Endothelial cell of umbilical vein (primary cell): ENCODE data around the gene PGAP6.

Source experiments
- EZH2 ChIP-seq: IDR thresholded peaks from 2 replicates; pipeline ENCODE4 v1.6.1; 2012; ENCODE audit warnings: borderline replicate concordance, low read depth, mild to moderate bottlenecking, moderate library complexity, low read length, inconsistent platforms; ENCODE audit not compliant: severe bottlenecking
- JUN ChIP-seq: IDR thresholded peaks from 2 replicates; pipeline ENCODE4 v1.6.1; 2011; ENCODE audit warnings: borderline replicate concordance, low read depth; ENCODE audit not compliant: insufficient read length, insufficient read depth
- MAX ChIP-seq: IDR thresholded peaks from 2 replicates; pipeline ENCODE4 v1.6.1; 2011; ENCODE audit not compliant: insufficient read depth, insufficient read length
- MYC ChIP-seq: IDR thresholded peaks from one replicate; pipeline ENCODE4 v1.6.1; 2011; ENCODE audit warnings: mild to moderate bottlenecking, low read depth, low read length
- POLR2A ChIP-seq: IDR thresholded peaks from 2 replicates; pipeline ENCODE4 v1.6.1; 2012; ENCODE audit warnings: low read depth, mild to moderate bottlenecking, control low read depth, low read length
- POLR2AphosphoS5 ChIP-seq: IDR thresholded peaks from 2 replicates; pipeline ENCODE4 v1.6.1; 2012; ENCODE audit warnings: low read depth, mild to moderate bottlenecking, control low read depth, low read length, moderate library complexity; ENCODE audit not compliant: insufficient read depth
- TF ChIP-seq, protein P1 (sequence below), 2 donors: IDR thresholded peaks; 1 replicate in 1 of 2; 2 replicates in 1 of 2; pipeline ENCODE4 v1.5.1; 2011; ENCODE audit warnings: low read length in 2 of 2, mild to moderate bottlenecking in 2 of 2, moderate library complexity in 2 of 2, control low read depth in 1 of 2, inconsistent platforms in 1 of 2, low read depth in 1 of 2; ENCODE audit not compliant: insufficient read depth in 1 of 2; ENCODE audit errors: extremely low read depth in 1 of 2

DNA sequence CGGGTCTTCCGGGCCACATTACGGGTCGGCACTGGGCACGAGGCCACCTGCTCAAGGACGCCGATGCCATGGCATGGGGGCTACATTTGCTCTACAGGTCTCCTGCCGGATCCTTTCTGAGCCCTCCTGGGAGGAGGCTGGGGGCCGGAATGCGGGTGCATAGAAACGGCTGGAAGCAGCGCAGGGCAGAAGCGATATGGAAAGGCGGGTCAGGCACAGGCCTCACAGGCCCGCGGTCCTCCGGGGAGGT is 57.7 kb downstream of the PGAP6 start:
- TF ChIP-seq POLR2AphosphoS5 (no peak), MYC (no peak), POLR2A (no peak), EZH2 (no peak), JUN (no peak), MAX (no peak)
- TF ChIP-seq, protein P1, sequence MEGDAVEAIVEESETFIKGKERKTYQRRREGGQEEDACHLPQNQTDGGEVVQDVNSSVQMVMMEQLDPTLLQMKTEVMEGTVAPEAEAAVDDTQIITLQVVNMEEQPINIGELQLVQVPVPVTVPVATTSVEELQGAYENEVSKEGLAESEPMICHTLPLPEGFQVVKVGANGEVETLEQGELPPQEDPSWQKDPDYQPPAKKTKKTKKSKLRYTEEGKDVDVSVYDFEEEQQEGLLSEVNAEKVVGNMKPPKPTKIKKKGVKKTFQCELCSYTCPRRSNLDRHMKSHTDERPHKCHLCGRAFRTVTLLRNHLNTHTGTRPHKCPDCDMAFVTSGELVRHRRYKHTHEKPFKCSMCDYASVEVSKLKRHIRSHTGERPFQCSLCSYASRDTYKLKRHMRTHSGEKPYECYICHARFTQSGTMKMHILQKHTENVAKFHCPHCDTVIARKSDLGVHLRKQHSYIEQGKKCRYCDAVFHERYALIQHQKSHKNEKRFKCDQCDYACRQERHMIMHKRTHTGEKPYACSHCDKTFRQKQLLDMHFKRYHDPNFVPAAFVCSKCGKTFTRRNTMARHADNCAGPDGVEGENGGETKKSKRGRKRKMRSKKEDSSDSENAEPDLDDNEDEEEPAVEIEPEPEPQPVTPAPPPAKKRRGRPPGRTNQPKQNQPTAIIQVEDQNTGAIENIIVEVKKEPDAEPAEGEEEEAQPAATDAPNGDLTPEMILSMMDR (IDR thresholded peaks at IDR 0.05; ENCODE audit: extremely low read depth in 1 of 2, insufficient read depth in 1 of 2, low read depth in 1 of 2, low read length in 2 of 2), result no peak
